ENCODE results near the gene HYDIN.
"Not testable (repeated sequence)": the region's sequence is repeated elsewhere in the genome, so short reads cannot be mapped to it uniquely, and the experiment has no call there.

Gene HYDIN

GRCh38 chr16:70987019-70987715 lies 243.4 kb downstream of the HYDIN start:
- not testable (repeated sequence) for FAIRE-seq

- FAIRE-seq = not testable (repeated sequence)
Measured at GRCh38 chr16:70984675-70985074, 245.8 kb downstream of the HYDIN start.

DNA sequence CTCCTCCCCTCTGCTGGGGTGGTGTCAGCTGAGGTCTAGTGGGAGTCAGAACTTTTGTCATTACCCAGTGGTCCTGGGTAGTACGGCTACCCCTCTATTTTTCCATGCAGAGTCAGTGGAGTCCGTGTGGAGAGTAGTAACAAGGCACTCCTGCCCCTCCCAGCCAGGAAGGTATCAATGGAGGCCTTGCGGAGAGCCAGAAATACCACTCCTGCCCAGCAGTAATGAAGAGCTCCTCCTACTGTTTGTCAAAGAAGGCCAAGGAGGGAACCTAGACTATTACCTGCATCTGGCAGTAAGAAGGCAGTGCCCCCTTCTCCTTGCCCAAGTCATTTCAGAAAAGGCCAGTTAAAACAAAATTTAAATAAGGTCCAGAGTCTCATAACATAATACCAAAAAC lies 262.2 kb downstream of the HYDIN start:
- FAIRE-seq = not testable (repeated sequence)

DNA sequence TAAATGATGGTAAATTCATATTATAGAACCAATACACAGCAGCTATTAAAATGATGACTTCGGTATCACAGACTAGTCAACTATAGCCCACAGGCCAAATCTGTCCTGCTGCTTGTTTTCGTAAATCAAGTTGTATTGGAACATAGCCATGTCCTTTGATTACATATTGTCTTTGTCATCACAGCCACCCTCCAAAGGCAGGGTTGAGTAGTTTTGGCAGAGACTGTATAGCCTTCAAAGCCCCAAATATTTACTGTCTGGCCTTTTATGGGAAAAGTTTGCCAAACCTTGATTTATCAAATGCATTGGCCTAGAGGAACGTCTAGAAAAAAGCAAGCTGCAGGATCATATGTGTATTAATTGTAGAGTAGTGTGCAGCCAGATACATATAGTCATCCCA lies 270.4 kb downstream of the HYDIN start:
- FAIRE-seq = not testable (repeated sequence)

DNA sequence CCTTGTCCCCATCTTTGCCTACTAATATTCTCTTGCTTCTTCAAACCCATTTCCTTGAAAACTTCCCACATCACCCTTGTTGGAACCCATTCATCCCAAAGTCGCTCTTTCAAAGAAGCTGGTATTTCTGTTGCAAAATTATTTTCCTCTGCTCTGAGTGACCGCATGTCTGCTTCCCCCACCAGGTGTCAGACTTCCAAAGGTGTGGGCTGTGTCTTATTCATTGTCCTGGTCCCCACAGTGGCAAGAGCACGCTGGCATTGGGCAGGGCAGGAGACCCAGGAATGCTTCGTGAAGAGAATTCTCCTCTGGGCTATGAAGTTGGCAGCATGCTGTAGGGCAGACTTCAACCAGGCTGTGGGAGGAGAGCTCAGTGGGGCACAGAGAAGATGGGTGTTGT lies 275.6 kb downstream of the HYDIN start:
- not testable (repeated sequence) for FAIRE-seq

DNA sequence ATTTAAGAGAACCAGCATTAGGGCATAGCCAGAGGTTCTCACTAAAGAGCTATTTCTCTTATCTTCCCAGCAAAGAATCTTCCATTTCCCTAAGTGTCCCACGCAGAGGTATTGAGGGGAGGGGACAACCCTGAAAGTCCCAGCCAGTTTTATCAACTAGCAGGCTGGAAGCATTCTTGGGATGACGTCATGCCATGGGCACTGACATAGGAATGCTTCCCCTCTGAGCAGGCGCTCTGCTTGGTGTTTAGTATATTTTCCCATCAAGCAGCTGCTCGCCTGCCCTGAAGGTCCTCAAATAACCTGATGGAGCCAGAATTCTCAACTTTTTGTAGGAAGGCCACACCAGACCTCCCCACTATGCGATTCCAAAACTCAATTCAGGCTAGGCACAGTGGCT lies 276.7 kb downstream of the HYDIN start:
- not testable (repeated sequence) for FAIRE-seq

DNA sequence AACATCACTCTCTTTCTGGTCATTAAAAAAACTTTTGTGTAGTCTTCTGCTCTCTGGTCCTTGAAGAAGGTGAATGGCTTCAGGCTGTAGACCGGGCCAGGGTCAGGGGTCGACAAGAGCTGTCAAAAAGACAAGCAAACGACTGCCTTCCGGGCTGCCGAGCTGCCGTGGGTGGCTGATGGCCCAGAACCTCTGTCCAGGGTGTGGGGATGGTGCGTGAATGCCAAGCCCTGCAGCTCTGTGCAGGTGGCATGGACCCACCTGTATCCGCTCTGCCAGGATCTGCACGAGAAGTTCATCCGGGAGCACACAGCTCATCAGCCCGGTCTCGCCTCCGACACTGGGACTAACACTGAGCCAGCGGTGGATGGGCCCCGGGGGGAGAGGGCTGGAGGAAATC lies 287.0 kb downstream of the HYDIN start:
- FAIRE-seq = not testable (repeated sequence)

DNA sequence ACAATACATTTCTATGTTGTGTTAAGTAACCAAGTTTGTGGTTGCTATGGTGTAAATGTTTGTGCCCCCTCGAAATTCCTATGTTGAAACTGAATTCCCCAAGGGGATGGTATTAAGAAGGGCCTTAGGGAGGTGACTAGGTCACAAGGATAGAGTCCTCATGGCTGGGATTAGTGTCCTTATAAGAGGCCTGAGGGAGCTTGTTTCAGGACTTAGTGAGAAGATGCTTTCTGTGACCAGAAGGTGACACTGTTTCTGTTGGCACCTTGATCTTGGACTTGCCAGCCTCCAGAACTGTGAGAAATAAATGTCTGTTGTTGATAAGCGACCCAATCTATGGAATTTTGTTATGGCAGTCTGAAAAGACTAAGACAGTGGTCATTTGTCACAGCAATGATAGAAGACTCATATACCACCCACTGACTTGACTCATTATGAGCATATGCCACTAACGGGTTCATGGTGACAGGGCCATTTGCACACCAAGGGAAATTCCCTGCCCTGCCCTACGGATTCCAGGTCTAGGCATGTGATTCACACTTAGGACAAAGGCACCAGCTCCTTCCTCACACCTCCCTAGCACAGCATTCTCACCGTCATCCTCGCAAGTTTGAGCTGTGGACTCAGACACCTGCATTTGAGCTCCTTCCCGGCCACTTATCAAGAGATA lies 290.7 kb downstream of the HYDIN start:
- not testable (repeated sequence) for FAIRE-seq

- FAIRE-seq = not testable (repeated sequence)
Measured at GRCh38 chr16:70936781-70937525, 293.6 kb downstream of the HYDIN start.

GRCh38 chr16:70935325-70935724 lies 295.2 kb downstream of the HYDIN start:
- FAIRE-seq = not testable (repeated sequence)

DNA sequence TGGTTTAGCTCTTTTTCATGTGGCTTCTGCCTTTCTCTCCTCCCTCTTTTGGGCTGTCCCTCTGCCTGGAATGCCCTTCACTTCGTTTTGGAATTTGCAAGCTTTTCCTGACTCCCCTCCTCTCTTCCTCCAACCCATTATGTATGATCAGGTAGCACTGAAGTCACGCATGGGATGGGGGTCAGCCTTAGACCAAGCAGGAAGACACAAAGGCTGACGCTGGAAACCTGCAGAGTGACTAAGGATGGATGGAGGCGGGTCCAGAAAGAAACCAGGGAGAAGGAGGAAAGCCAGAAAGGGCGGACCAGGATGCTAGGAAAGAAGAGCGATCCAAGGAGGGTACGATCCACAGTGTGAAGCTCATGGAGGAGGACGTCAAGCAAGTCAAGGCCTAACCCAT lies 296.8 kb downstream of the HYDIN start:
- not testable (repeated sequence) for FAIRE-seq

DNA sequence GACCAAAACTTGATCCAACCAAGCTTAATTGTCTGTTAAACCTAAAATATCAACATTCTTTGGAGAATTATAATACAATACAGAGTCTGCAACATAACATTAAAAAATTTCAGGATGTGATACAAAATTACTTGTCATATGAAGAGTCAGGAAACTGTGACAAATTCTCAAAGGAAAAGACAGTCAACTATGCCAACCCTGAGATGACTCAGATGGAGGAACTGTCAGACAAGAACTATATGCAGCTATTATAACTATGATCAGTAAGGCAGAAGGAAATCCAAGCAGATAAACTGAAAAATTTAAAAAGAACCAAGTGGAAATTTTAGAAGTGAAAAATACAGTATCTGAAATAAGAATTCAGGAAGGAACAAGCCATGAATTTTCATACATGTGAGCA lies 299.8 kb downstream of the HYDIN start:
- FAIRE-seq = not testable (repeated sequence)

GRCh38 chr16:70922164-70922563 lies 308.4 kb downstream of the HYDIN start:
- not testable (repeated sequence) for FAIRE-seq

GRCh38 chr16:70920661-70921060 lies 309.9 kb downstream of the HYDIN start:
- FAIRE-seq = not testable (repeated sequence)

DNA sequence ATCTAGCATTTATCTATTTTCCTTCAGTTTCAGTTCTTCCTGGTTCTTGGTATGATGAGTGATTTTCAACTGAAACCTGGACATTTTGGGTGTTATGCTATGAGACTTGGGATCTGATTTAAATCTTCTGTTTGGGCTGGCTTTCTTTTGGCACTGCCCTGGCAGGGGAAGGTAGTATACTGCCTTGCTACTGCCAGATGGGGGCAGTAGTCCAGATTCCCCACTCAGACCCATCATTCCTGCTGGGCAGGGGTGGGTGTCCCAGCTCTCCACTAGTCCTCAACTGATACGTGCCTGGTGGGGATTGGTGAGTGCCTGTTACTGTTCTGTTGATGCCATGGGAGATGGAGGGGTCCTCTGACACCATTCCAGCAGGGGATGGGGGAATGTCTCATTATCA lies 342.3 kb downstream of the HYDIN start:
- FAIRE-seq = not testable (repeated sequence)

DNA sequence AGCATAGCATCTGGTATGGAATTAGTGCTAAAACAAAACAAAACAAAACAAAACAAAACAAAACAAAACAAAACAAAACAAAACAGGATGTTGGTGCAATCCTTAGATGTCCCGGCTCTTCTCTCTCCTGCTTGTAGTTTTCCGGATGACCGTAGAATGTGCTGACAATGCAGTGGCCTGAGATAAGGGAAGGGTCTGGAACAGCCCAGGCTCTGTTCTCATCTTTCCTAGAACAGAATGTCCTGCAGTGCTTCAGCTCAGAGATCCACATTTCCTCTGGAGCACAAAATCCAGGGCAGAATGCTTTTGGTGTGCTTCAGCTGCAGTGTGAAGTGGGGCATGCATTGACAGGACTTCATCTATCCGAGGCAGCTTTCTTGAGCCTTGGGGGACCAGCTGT lies 345.9 kb downstream of the HYDIN start:
- FAIRE-seq = not testable (repeated sequence)

DNA sequence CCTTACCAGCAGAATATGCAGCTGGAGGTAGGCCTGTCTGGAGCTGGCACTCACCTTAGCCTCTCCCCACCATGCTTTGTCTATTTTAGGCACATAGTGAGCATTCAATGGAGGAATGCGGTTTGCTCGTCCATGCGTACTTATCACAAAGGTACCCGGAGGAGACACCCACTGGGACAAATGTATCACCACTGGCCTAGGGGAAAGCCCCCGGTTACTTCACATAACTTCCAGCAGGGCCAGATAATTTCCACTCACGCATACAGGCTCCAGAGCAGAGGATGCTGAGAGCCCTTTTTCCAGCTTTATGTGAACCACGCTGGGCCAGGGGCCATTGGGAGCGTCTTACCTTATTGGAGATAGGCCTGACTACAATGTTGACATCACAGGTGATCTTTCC lies 348.2 kb downstream of the HYDIN start:
- not testable (repeated sequence) for FAIRE-seq

- not testable (repeated sequence) for FAIRE-seq
Measured at GRCh38 chr16:70877895-70878294, 352.6 kb downstream of the HYDIN start.

- FAIRE-seq = not testable (repeated sequence)
Measured at GRCh38 chr16:70876442-70876841, 354.1 kb downstream of the HYDIN start.

DNA sequence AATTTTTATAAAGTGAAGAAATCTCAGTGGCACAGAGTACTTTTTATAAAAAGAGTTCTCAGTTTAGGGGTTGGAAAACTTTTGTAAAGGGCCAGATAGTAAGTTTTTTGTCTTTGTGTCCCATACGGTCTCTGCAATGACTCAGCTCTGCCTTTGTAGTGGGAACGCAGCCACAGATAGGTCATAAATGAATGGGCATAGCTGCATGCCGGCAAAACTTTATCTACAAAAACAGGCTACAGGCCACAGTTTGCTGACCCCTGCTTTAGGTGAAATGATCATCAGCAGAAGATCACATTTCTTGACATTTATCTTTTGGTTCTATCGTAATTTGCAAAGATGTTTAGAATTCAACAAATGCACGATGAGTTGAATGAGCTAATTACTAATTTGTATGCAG lies 365.8 kb downstream of the HYDIN start:
- not testable (repeated sequence) for FAIRE-seq

DNA sequence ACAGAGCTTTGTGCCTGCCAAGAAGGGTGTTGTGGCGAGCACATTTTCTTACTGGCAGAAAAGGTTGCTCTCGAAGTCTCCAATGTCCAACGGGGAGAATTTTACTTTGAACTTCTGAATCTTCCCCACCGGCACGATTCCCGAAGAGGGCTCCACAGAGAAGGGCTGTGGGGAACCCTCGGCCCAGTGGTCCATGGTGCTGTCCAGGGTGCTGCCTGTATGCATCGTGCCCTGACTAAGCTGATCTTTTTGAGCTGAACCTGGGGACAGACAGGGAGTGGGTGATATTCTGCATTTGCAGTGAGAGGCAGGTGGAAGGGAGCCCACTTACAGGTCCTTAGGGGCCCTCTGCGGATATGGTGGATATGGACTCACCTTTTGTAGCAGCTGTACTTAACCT lies 368.5 kb downstream of the HYDIN start:
- not testable (repeated sequence) for FAIRE-seq

- FAIRE-seq = not testable (repeated sequence)
Measured at GRCh38 chr16:70851299-70851698, 379.2 kb downstream of the HYDIN start.

GRCh38 chr16:70823498-70824118 lies 406.9 kb downstream of the HYDIN start:
- FAIRE-seq = not testable (repeated sequence)

Measured in colon (tissue), 2 donors.